ENCODE results near the gene MAML3.

The MAML3 gene

GRCh38 chr4:139915037-139915436, 238.9 kb downstream of the MAML3 start:
- intact Hi-C loops (cut with DNase I): no loop called here
- no peak for DNase-seq

GRCh38 chr4:139913995-139914598, 239.9 kb downstream of the MAML3 start:
- intact Hi-C loops (cut with DNase I): no loop called here
- DNase-seq: no peak

GRCh38 chr4:139913398-139913990, 240.5 kb downstream of the MAML3 start:
- intact Hi-C loops (cut with DNase I): no loop called here
- no peak for DNase-seq

- intact Hi-C loops (cut with DNase I): no loop called here
- DNase-seq: no peak
Measured at GRCh38 chr4:139912445-139912844, 241.5 kb downstream of the MAML3 start.

GRCh38 chr4:139910106-139910505, 243.9 kb downstream of the MAML3 start:
- intact Hi-C loops (cut with DNase I): no loop called here
- no peak for DNase-seq

GRCh38 chr4:139908636-139909437, 245.1 kb downstream of the MAML3 start:
- intact Hi-C loops (cut with DNase I): no loop called here
- DNase-seq: no peak

GRCh38 chr4:139907001-139907809, 246.8 kb downstream of the MAML3 start:
- intact Hi-C loops (cut with DNase I): no loop called here
- no peak for DNase-seq

- DNase-seq: no peak
- intact Hi-C loops (cut with DNase I): no loop called here
Measured at GRCh38 chr4:139905489-139905888, 248.5 kb downstream of the MAML3 start.

- intact Hi-C loops (cut with DNase I): no loop called here
- no peak for DNase-seq
Measured at GRCh38 chr4:139904406-139904805, 249.6 kb downstream of the MAML3 start.

GRCh38 chr4:139903845-139904244, 250.1 kb downstream of the MAML3 start:
- intact Hi-C loops (cut with DNase I): no loop called here
- no peak for DNase-seq

- peak in 2 of 10 donors; percentile 11 to 89 for DNase-seq
- intact Hi-C loops (cut with DNase I): no loop called here
Measured at GRCh38 chr4:139902321-139903320, 251.4 kb downstream of the MAML3 start.

GRCh38 chr4:139901531-139902320, 252.3 kb downstream of the MAML3 start:
- intact Hi-C loops (cut with DNase I): no loop called here
- no peak for DNase-seq

- DNase-seq: no peak
- intact Hi-C loops (cut with DNase I): no loop called here
Measured at GRCh38 chr4:139900964-139901376, 253.0 kb downstream of the MAML3 start.

GRCh38 chr4:139899346-139899745, 254.6 kb downstream of the MAML3 start:
- intact Hi-C loops (cut with DNase I): loop anchor here (10.0 kb wide), 1 partner anchor 255 kb away; the partner anchor contains the start of gene MAML3
- no peak for DNase-seq

- no peak for DNase-seq
- intact Hi-C loops (cut with DNase I): loop anchor here (10.0 kb wide), 1 partner anchor 257 kb away; the partner anchor contains the start of gene MAML3
Measured at GRCh38 chr4:139898293-139898692, 255.7 kb downstream of the MAML3 start.

- no peak for DNase-seq
- intact Hi-C loops (cut with DNase I): loop anchor here (10.0 kb wide), 1 partner anchor 259 kb away; the partner anchor contains the start of gene MAML3
Measured at GRCh38 chr4:139896091-139896604, 257.8 kb downstream of the MAML3 start.

GRCh38 chr4:139893801-139894200, 260.2 kb downstream of the MAML3 start:
- intact Hi-C loops (cut with DNase I): loop anchor here (10.0 kb wide), 1 partner anchor 261 kb away; the partner anchor contains the start of gene MAML3
- no peak for DNase-seq

Measured in posterior cingulate gyrus (tissue), 11 donors.